Parathyroid adenoma (tissue), 2 donors: ENCODE data around the gene IL10RB.

Experiments used
- H2AFZ ChIP-seq: fragments of 300-600 bp; sonication (generic); one replicate; pipeline ENCODE4 v1.7.0; 2017; ENCODE audit warnings: antibody characterized with exemption, mild to moderate bottlenecking
- H3K27ac ChIP-seq: fragments of 300-600 bp; sonication (generic); one replicate; pipeline ENCODE4 v1.7.0; 2017
- H3K27me3 ChIP-seq: fragments of 300-600 bp; sonication (generic); one replicate; pipeline ENCODE4 v1.7.0; 2017; ENCODE audit warnings: low read length; ENCODE audit not compliant: control insufficient read depth, insufficient read depth
- H3K36me3 ChIP-seq: fragments of 300-600 bp; sonication (generic); one replicate; pipeline ENCODE4 v1.7.0; 2017; ENCODE audit warnings: low read length; ENCODE audit not compliant: control insufficient read depth, insufficient read depth
- H3K4me1 ChIP-seq: fragments of 300-600 bp; sonication (generic); one replicate; pipeline ENCODE4 v1.7.0; 2017; ENCODE audit warnings: control low read depth
- H3K4me2 ChIP-seq: fragments of 300-600 bp; sonication (generic); one replicate; pipeline ENCODE4 v1.7.0; 2017; ENCODE audit warnings: low read length
- H3K4me3 ChIP-seq: fragments of 300-600 bp; sonication (generic); one replicate; pipeline ENCODE4 v1.7.0; 2017; ENCODE audit warnings: low read depth, low read length
- H3K79me2 ChIP-seq: fragments of 300-600 bp; sonication (generic); one replicate; pipeline ENCODE4 v1.7.0; 2017; ENCODE audit warnings: control low read depth
- H3K9ac ChIP-seq: fragments of 300-600 bp; sonication (generic); one replicate; pipeline ENCODE4 v1.7.0; 2017; ENCODE audit warnings: mild to moderate bottlenecking
- H3K9me3 ChIP-seq: fragments of 300-600 bp; sonication (generic); one replicate; pipeline ENCODE4 v1.7.0; 2017; ENCODE audit warnings: low read length; ENCODE audit not compliant: control insufficient read depth
- CTCF ChIP-seq: fragments of 300-600 bp; sonication (generic); IDR thresholded peaks from one replicate; pipeline ENCODE4 v1.7.0; 2017; ENCODE audit warnings: antibody characterized with exemption, mild to moderate bottlenecking
- donor health status: primary hyperparathyroidism.

IL10RB gene

GRCh38 chr21:33257094-33257803 is 8.9 kb upstream of the IL10RB start:
- H3K27me3 ChIP-seq: no peaks in the 10 kb centered on the region
- no peaks in the 10 kb centered on the region for H3K79me2 ChIP-seq
- H3K4me1 ChIP-seq: no peaks in the 10 kb centered on the region
- no peak overlapping the region for H3K4me2 ChIP-seq
- H3K9ac ChIP-seq: no peak overlapping the region
- H3K9me3 ChIP-seq: no peaks in the 10 kb centered on the region
- no peak for TF ChIP-seq CTCF
- no peak overlapping the region for H2AFZ ChIP-seq
- H3K36me3 ChIP-seq: no peaks in the 10 kb centered on the region
- H3K4me3 ChIP-seq: no peak overlapping the region
- no peak overlapping the region for H3K27ac ChIP-seq

- H3K4me2 ChIP-seq: no peak overlapping the region
- no peak overlapping the region for H3K27ac ChIP-seq
- H3K9me3 ChIP-seq: no peaks in the 10 kb centered on the region
- no peaks in the 10 kb centered on the region for H3K27me3 ChIP-seq
- no peak overlapping the region for H3K4me3 ChIP-seq
- no peaks in the 10 kb centered on the region for H3K4me1 ChIP-seq
- no peaks in the 10 kb centered on the region for H3K79me2 ChIP-seq
- H3K9ac ChIP-seq: no peak overlapping the region
- no peak overlapping the region for H2AFZ ChIP-seq
- TF ChIP-seq CTCF: no peak
- no peaks in the 10 kb centered on the region for H3K36me3 ChIP-seq
Observed at GRCh38 chr21:33258475-33258874, 7.7 kb upstream of the IL10RB start.

GRCh38 chr21:33259428-33259827 is 6.7 kb upstream of the IL10RB start:
- H3K4me1 ChIP-seq: no peaks in the 10 kb centered on the region
- H3K9ac ChIP-seq: no peak overlapping the region
- no peaks in the 10 kb centered on the region for H3K36me3 ChIP-seq
- no peaks in the 10 kb centered on the region for H3K27me3 ChIP-seq
- no peak overlapping the region for H2AFZ ChIP-seq
- TF ChIP-seq CTCF: no peak
- no peak overlapping the region for H3K4me2 ChIP-seq
- H3K4me3 ChIP-seq: no peak overlapping the region
- H3K27ac ChIP-seq: no peak overlapping the region
- H3K79me2 ChIP-seq: no peaks in the 10 kb centered on the region
- no peaks in the 10 kb centered on the region for H3K9me3 ChIP-seq

GRCh38 chr21:33259995-33260394 is 6.2 kb upstream of the IL10RB start:
- H3K4me2 ChIP-seq: no peak overlapping the region
- no peaks in the 10 kb centered on the region for H3K36me3 ChIP-seq
- H3K4me3 ChIP-seq: no peak overlapping the region
- no peaks in the 10 kb centered on the region for H3K27me3 ChIP-seq
- no peaks in the 10 kb centered on the region for H3K9me3 ChIP-seq
- H3K9ac ChIP-seq: no peak overlapping the region
- H3K4me1 ChIP-seq: no peaks in the 10 kb centered on the region
- H3K27ac ChIP-seq: no peak overlapping the region
- no peak for TF ChIP-seq CTCF
- H2AFZ ChIP-seq: no peak overlapping the region
- no peaks in the 10 kb centered on the region for H3K79me2 ChIP-seq

DNA sequence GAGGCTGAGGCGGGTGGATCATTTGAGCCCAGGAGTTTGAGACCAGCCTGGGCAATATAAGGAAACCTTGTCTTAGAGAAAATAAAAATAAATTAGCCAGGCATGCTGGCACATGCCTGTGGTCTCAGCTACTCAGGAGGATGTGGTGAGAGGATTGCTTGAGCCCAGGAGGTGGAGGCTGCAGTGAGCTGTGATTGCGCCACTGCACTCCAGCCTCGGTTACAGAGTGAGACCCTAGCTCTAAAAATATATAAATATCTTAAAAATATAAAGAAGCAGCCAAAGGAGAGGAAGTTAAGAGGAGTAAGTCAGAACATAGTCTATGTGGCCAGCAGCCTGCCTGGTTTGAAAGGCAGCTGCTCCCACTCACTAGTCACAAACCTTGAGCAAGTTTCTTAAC is 4.5 kb upstream of the IL10RB start:
- H3K36me3 ChIP-seq: no peaks in the 10 kb centered on the region
- no peak overlapping the region for H2AFZ ChIP-seq
- no peak overlapping the region for H3K4me2 ChIP-seq
- no peaks in the 10 kb centered on the region for H3K79me2 ChIP-seq
- H3K9me3 ChIP-seq: no peaks in the 10 kb centered on the region
- no peak overlapping the region for H3K27ac ChIP-seq
- TF ChIP-seq CTCF: no peak
- H3K4me1 ChIP-seq: no peaks in the 10 kb centered on the region
- H3K9ac ChIP-seq: no peak overlapping the region
- no peaks in the 10 kb centered on the region for H3K27me3 ChIP-seq
- no peak overlapping the region for H3K4me3 ChIP-seq
